Measurements from ENCODE around the gene MST1. TPM values are rescaled to one million over a fixed set of nuclear protein-coding genes. Genes with fewer than 3 reads are reported as not detected.

Gene MST1
- total and polyA plus RNA-seq, 9 of the 15 experiments (the other 6 are each of a cell fraction or from before 2014, with no cell fraction given) = 0.08 to 1.8 (median 0.40) TPM

GRCh38 chr3:49706456-49707112 is 17.3 kb upstream of the MST1 start:
- H3K4me1 ChIP-seq (replicated peaks in 1 of 2; ENCODE audit: control insufficient read depth in 2 of 2, insufficient read depth in 2 of 2, low read length in 2 of 2) = peaks cover 0 to 6% of the 10 kb centered on the region in 2 experiments; a peak in 2 of 5 replicates
- no peaks in the 10 kb centered on the region for H3K9me1 ChIP-seq (ENCODE audit: control insufficient read depth, insufficient read depth, low read length)
- 0 out of 2 replicates have a peak, but pooled peaks have one; percentile 13 for TF ChIP-seq POLR2A (conservative IDR thresholded peaks at IDR 0.05)
- no peak for TF ChIP-seq THAP12 (CRISPR knock-in tag; IDR thresholded peaks at IDR 0.05)
- no peaks in the 10 kb centered on the region for H3K79me2 ChIP-seq (ENCODE audit: control insufficient read depth, insufficient read depth, low read length)
- in situ Hi-C loops (cut with MboI) (no loop called here), intact Hi-C loops (cut with micrococcal nuclease) (no loop called here)
- FAIRE-seq = no peak
- peaks cover 54% of the 10 kb centered on the region; the same call in 2 of the 3 replicates for H3K36me3 ChIP-seq (ENCODE audit: control insufficient read depth, insufficient read depth, low read length)
- no peak overlapping the region for H3K9ac ChIP-seq (ENCODE audit: insufficient read depth in 1 of 2, low read depth in 2 of 2, low read length in 2 of 2)
- BruUV-seq (replicated peaks) = no TSS peak
- CTCF ChIA-PET (ENCODE audit: low intra/inter-chr PET ratio) = no interaction called here
- ATAC-seq = no peak
- H3K4me3 ChIP-seq = no peak overlapping the region
- no peak for DNase-seq (ENCODE audit: extremely low read depth in 1 of 4, low spot score in 3 of 4)
- H3K27me3 ChIP-seq (ENCODE audit: control insufficient read depth in 2 of 2, insufficient read depth in 2 of 2, low read length in 2 of 2) = no peaks in the 10 kb centered on the region
- no peak overlapping the region for H3K27ac ChIP-seq (ENCODE audit: extremely low read depth, low read depth, low read length)
- H3K4me2 ChIP-seq (ENCODE audit: insufficient read depth, low read length) = no peak overlapping the region
- POLR2A ChIA-PET = no interaction called here
- H3K9me3 ChIP-seq (replicated peaks; ENCODE audit: control insufficient read depth, insufficient read depth, low read depth, low read length) = no peaks in the 10 kb centered on the region
- no peak overlapping the region for H2AFZ ChIP-seq (ENCODE audit: low read depth, low read length)
- WGBS (ENCODE audit: insufficient coverage, low coverage, missing lambda C conversion rate) = 83% methylated on average over 5 of the region's 9 CpGs
- no peaks in the 10 kb centered on the region for H4K20me1 ChIP-seq (replicated peaks; ENCODE audit: control insufficient read depth, insufficient read depth, low read length)
